Fibroblast of lung (primary cell): Measurements from ENCODE around the gene MISP. TPM values are rescaled to one million over a fixed set of nuclear protein-coding genes. Genes with fewer than 3 reads are reported as not detected.
A peak's percentile ranks its signal among the peaks of the same experiment; 100 is the strongest.

Experiments
- DNase-seq, 2 donors: peaks; one replicate each; pipeline versions ENCODE4 v3.0.0 to v3.0.0-alpha.2; 2010; ENCODE audit warnings: low read depth in 2 of 2
- H2AFZ ChIP-seq: 2 replicates; pipeline ENCODE4 v1.5.1; 2012; ENCODE audit warnings: low read length, control low read depth, inconsistent platforms
- H3K27ac ChIP-seq: 2 replicates; pipeline ENCODE4 v1.5.1; 2011; ENCODE audit warnings: low read length, control low read depth; ENCODE audit not compliant: insufficient read depth
- H3K27me3 ChIP-seq: 2 replicates; pipeline ENCODE4 v1.5.1; 2011; ENCODE audit warnings: mild to moderate bottlenecking, low read length; ENCODE audit not compliant: control insufficient read depth, insufficient read depth
- H3K36me3 ChIP-seq: 2 replicates; pipeline ENCODE4 v1.5.1; 2011; ENCODE audit warnings: low read length; ENCODE audit not compliant: control insufficient read depth, insufficient read depth
- H3K4me1 ChIP-seq: 2 replicates; pipeline ENCODE4 v1.5.1; 2011; ENCODE audit warnings: low read length; ENCODE audit not compliant: control insufficient read depth, insufficient read depth; ENCODE audit errors: extremely low read depth
- H3K4me2 ChIP-seq: 2 replicates; pipeline ENCODE4 v1.5.1; 2011; ENCODE audit warnings: low read length, control low read depth; ENCODE audit not compliant: insufficient read depth; ENCODE audit errors: extremely low read depth
- H3K4me3 ChIP-seq, 4 experiments: fragments of 200-600 bp in 1 of 4; sonication (generic) in 1 of 4; replicated peaks in 1 of 4; 2 replicates each; pipeline ENCODE4 v1.5.1; 2011 to 2016; ENCODE audit warnings: low read length in 4 of 4, low read depth in 3 of 4, mild to moderate bottlenecking in 3 of 4, control low read depth in 2 of 4, inconsistent platforms in 1 of 4, mixed read lengths in 1 of 4; ENCODE audit not compliant: insufficient read depth in 1 of 4; ENCODE audit errors: control extremely low read depth in 1 of 4
- H3K79me2 ChIP-seq: 2 replicates; pipeline ENCODE4 v1.5.1; 2012; ENCODE audit warnings: mild to moderate bottlenecking, low read length, inconsistent platforms; ENCODE audit not compliant: control insufficient read depth, insufficient read depth
- H3K9ac ChIP-seq: 2 replicates; pipeline ENCODE4 v1.5.1; 2011; ENCODE audit warnings: mild to moderate bottlenecking, low read length, control low read depth; ENCODE audit not compliant: insufficient read depth
- H3K9me3 ChIP-seq: 2 replicates; pipeline ENCODE4 v1.5.1; 2012; ENCODE audit warnings: low read depth, low read length; ENCODE audit not compliant: control insufficient read depth, insufficient read depth
- H4K20me1 ChIP-seq: 2 replicates; pipeline ENCODE4 v1.5.1; 2011; ENCODE audit warnings: low read length; ENCODE audit not compliant: control insufficient read depth, insufficient read depth; ENCODE audit errors: extremely low read depth
- EZH2 ChIP-seq: IDR thresholded peaks from 2 replicates; pipeline ENCODE4 v1.5.1; 2012; ENCODE audit warnings: low read length, control low read depth, mild to moderate bottlenecking; ENCODE audit errors: missing control alignments
- polyA plus RNA-seq, 2 donors: library from polyadenylated mRNA; depleted of rRNA in 1 of 2; stranded (reverse) in 1 of 2; unstranded in 1 of 2; fragments of >200 nt; gene quantifications; 2 replicates each; pipeline ENCODE4 v1.2.1, GENCODE V29; 2011 to 2012; ENCODE audit warnings: missing spikeins in 1 of 2
- total RNA-seq: library from RNA; depleted of rRNA; stranded (reverse); fragments of >200 nt; gene quantifications from 2 replicates; pipeline ENCODE4 v1.2.1, GENCODE V29; 2014
- TF ChIP-seq, protein P1 (sequence below), 2 donors: IDR thresholded peaks in 1 of 2; conservative IDR thresholded peaks in 1 of 2; 1 replicate in 1 of 2; 2 replicates in 1 of 2; pipeline ENCODE4 v1.5.1; 2011 to 2012; ENCODE audit warnings: low read length in 2 of 2, control low read depth in 1 of 2, inconsistent platforms in 1 of 2, low read depth in 1 of 2, mild to moderate bottlenecking in 1 of 2

Gene MISP
- total and polyA plus RNA-seq, 2 donors (not counting 1 experiment from before 2014, with no cell fraction given) = not detected

DNA sequence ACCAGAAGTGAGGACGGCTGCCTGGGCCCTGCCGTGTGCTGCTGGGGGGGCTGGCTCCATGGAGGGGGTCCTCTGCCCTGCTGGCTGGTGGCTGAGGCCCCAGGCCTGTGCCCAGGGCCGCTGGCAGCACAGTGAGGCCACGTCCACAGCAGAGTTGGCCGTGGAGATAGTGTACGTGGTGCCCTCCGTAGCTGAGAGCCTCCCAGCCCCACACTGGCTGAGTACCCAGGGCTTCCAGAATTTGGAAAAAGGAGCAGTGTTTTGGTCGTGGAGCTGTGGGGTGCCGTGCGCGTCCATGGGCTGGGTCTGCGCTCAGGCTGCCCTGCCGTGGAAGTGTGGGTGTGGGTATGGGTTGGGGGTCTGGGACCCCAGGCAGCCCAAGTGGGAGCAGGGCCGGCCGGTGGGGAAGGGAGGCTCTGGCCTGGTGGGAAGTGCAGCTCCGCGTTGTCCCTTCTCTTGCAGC is 52.2 kb downstream of the MISP start:
- H4K20me1 ChIP-seq = peaks cover 10% of the 10 kb centered on the region
- peaks cover 100% of the 10 kb centered on the region for H3K79me2 ChIP-seq
- DNase-seq = no peak
- H3K9ac ChIP-seq = peak overlapping the region; percentile 16
- peak overlapping the region; percentile 75 for H3K4me2 ChIP-seq
- peak overlapping the region in 2 of 4 experiments; percentile 44 to 87 for H3K4me3 ChIP-seq
- peak overlapping the region; percentile 60 for H3K27ac ChIP-seq
- peaks cover 23% of the 10 kb centered on the region for H3K4me1 ChIP-seq
- peaks cover 59% of the 10 kb centered on the region for H3K36me3 ChIP-seq
- no peak overlapping the region for H2AFZ ChIP-seq
- no peaks in the 10 kb centered on the region for H3K9me3 ChIP-seq
- H3K27me3 ChIP-seq = no peaks in the 10 kb centered on the region
- TF ChIP-seq EZH2 = no peak
- TF ChIP-seq, protein P1, sequence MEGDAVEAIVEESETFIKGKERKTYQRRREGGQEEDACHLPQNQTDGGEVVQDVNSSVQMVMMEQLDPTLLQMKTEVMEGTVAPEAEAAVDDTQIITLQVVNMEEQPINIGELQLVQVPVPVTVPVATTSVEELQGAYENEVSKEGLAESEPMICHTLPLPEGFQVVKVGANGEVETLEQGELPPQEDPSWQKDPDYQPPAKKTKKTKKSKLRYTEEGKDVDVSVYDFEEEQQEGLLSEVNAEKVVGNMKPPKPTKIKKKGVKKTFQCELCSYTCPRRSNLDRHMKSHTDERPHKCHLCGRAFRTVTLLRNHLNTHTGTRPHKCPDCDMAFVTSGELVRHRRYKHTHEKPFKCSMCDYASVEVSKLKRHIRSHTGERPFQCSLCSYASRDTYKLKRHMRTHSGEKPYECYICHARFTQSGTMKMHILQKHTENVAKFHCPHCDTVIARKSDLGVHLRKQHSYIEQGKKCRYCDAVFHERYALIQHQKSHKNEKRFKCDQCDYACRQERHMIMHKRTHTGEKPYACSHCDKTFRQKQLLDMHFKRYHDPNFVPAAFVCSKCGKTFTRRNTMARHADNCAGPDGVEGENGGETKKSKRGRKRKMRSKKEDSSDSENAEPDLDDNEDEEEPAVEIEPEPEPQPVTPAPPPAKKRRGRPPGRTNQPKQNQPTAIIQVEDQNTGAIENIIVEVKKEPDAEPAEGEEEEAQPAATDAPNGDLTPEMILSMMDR (conservative IDR thresholded peaks at IDR 0.05 in 1 of 2, IDR thresholded peaks at IDR 0.05 in 1 of 2; ENCODE audit: low read depth in 1 of 2, low read length in 2 of 2) = no peak

DNA sequence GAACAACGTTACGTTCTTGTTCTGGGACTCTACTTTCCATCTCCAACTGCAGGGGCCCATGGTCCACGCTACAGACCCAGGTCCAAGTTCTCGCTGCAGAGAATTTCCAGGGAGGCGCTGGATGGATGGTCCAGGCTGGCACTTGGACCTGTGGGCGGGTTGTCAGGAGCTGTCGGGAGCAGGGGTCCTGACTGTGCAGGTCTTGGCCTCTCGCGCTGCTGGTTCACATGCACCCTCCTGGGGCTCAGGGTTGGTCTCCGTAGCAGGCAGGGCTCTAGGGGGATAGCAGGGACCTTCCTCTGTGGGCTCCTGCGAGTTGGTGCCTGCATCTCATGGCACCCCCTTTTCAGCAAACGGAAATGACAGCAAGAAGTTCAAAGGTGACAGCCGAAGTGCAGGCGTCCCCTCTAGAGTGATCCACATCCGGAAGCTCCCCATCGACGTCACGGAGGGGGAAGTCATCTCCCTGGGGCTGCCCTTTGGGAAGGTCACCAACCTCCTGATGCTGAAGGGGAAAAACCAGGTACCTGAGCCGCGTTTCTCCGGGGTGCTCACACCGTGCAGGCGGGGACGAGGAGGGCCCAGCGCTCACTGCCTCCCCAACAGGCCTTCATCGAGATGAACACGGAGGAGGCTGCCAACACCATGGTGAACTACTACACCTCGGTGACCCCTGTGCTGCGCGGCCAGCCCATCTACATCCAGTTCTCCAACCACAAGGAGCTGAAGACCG is 52.9 kb downstream of the MISP start:
- Histone ChIP-seq H3K9ac (no peak overlapping the region), H3K36me3 (peaks cover 56% of the 10 kb centered on the region), H3K4me1 (peaks cover 23% of the 10 kb centered on the region), H3K4me2 (no peak overlapping the region), H3K4me3 (no peak overlapping the region), H3K27ac (peak overlapping the region; percentile 60), H3K79me2 (peaks cover 99% of the 10 kb centered on the region), H4K20me1 (peaks cover 8% of the 10 kb centered on the region), H2AFZ (no peak overlapping the region), H3K27me3 (no peaks in the 10 kb centered on the region), H3K9me3 (no peaks in the 10 kb centered on the region)
- no peak for TF ChIP-seq EZH2
- TF ChIP-seq, protein P1 (conservative IDR thresholded peaks at IDR 0.05 in 1 of 2, IDR thresholded peaks at IDR 0.05 in 1 of 2; ENCODE audit: low read depth in 1 of 2, low read length in 2 of 2) = no peak
- DNase-seq = no peak

DNA sequence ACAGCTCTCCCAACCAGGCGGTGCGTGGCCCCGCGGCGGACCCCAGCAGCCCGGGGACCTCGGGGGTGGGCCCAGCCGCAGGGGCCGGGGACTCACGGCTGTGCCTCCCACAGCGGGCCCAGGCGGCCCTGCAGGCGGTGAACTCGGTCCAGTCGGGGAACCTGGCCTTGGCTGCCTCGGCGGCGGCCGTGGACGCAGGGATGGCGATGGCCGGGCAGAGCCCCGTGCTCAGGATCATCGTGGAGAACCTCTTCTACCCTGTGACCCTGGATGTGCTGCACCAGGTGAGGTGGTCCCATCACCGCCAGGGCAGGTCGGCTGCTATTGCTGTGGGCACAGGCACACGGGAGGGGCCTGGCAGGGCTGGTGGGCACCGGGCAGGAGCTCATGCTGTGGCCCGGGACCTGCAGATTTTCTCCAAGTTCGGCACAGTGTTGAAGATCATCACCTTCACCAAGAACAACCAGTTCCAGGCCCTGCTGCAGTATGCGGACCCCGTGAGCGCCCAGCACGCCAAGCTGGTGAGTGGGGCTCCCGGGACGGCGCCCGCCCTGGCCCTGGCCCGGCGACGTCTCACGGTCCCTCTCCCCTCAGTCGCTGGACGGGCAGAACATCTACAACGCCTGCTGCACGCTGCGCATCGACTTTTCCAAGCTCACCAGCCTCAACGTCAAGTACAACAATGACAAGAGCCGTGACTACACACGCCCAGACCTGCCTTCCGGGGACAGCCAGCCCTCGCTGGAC is 53.7 kb downstream of the MISP start:
- DNase-seq = no peak
- peaks cover 8% of the 10 kb centered on the region for H4K20me1 ChIP-seq
- no peaks in the 10 kb centered on the region for H3K9me3 ChIP-seq
- TF ChIP-seq, protein P1 (conservative IDR thresholded peaks at IDR 0.05 in 1 of 2, IDR thresholded peaks at IDR 0.05 in 1 of 2; ENCODE audit: low read depth in 1 of 2, low read length in 2 of 2) = no peak
- no peak for TF ChIP-seq EZH2
- H3K4me1 ChIP-seq = peaks cover 23% of the 10 kb centered on the region
- H3K9ac ChIP-seq = no peak overlapping the region
- H3K27me3 ChIP-seq = no peaks in the 10 kb centered on the region
- peaks cover 96% of the 10 kb centered on the region for H3K79me2 ChIP-seq
- no peak overlapping the region for H2AFZ ChIP-seq
- H3K4me3 ChIP-seq = no peak overlapping the region
- H3K27ac ChIP-seq = no peak overlapping the region
- no peak overlapping the region for H3K4me2 ChIP-seq
- H3K36me3 ChIP-seq = peaks cover 57% of the 10 kb centered on the region
